NAMALWA (cell line): ENCODE measurements around the gene OR6X1.

ENCODE experiments used
- DNase-seq: peaks from one replicate; pipeline ENCODE4 v3.0.0-alpha.2; 2015; ENCODE audit warnings: low spot score

OR6X1 gene, protein sequence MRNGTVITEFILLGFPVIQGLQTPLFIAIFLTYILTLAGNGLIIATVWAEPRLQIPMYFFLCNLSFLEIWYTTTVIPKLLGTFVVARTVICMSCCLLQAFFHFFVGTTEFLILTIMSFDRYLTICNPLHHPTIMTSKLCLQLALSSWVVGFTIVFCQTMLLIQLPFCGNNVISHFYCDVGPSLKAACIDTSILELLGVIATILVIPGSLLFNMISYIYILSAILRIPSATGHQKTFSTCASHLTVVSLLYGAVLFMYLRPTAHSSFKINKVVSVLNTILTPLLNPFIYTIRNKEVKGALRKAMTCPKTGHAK

DNA sequence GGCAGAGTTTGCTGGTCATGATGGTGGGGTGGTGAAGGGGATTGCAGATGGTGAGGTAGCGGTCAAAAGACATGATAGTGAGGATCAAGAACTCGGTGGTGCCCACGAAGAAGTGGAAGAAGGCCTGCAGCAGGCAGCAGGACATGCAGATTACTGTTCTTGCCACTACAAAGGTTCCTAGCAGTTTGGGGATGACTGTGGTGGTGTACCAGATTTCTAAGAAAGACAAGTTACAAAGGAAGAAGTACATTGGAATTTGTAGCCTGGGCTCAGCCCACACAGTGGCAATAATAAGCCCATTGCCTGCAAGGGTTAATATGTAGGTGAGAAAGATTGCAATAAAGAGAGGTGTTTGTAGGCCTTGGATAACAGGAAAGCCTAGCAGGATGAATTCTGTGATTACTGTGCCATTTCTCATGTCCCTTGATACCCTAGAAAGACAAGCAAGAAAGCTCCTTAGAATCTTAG, at the start of gene OR6X1:
Gene OR6X1, minus strand, starts transcription at position 418 of the 468 bp plus-strand sequence. Its CDS starts 0 bp downstream, at position 418.
- no peak for DNase-seq

DNA sequence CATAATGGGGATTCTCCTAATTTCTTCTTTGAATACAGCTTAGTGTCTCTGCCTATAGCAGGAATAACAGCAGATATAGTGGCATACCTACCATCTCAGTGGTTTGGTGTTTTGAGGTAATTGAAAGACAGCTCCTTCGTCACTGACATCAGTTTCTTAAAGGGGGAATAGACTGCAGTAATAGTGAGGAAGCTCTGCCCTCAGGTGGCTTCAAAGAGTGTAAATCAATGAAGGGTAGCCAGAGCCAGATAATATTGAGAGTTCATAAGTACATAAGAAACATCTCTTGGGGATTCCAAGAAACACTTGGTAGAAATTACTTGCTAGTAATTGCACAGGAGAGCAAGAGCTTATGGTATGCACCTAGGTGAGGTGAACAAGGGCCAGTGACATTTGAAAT, 47.4 kb upstream of the OR6X1 start:
- DNase-seq, result no peak

DNA sequence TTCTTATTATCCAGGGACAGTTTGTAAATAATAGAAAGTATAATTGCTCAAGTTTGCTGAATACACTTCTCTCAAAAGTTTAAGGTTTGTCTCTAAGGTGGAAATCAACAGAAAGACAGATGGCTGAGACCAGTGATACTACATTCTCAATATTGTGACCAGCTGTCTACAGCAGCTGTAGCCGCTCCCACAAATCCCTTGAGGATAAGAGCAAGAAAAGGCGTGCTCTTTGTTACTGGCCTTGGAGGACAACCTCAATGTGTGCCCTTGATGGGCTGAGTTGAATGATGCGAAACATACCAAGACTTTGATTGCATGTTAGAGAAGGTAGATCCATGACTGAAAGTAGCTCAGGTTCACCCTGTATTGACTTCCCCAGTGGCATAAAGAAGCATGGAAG, 45.7 kb upstream of the OR6X1 start:
- DNase-seq, result no peak

DNA sequence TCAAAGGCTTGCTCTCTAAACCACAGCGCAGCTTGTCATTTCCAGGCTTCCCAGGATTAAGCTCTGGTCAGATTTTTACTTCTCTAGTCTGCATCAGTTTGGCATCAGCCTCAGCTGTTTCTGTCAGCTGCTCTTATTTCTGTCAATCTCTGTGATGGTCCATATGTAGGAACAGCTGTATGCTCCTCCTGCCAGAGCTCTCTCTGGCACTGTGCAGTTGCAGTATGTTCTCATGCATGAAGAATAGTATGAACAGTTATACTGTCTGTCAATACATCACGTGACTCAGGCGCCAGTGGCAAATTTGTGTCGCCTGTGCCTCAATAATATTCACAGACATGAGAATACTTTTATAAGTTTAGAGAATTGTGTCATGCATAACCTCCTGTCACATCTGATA, 45.1 kb upstream of the OR6X1 start:
- no peak for DNase-seq

DNA sequence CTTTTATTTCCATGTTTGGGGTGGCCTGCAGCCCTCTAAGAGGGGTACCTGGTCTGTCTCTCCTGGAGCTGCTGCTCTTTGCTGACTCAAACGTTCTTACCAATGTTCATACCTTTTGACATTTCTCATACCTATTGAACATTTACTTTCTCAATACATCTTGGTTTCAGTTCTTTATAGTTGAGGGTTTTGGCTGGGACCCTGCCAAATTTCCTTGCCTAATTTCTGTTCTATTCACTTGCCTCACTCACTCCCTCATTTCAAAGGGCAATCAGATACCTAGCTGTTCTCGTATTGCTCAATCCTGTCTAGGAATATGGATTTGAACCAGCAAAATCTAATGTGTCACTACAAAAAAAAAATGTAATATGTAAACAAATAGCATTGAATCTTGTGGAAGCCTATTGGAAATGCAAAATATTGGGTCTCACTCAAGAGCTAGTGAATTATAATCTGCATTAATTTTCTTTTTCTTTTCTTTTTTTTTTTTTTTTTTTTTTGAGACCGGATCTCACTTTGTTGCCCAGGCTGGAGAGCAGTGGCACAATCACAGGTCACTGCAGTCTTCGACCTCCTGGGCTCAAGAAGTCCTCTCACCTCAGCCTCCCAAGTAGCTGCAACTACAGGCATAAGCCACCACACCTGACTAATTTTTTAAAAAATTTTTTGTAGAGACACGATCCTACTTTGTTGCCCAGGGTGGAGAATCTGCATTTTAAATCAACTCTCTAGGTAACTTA, 44.4 kb upstream of the OR6X1 start:
- DNase-seq, result no peak

DNA sequence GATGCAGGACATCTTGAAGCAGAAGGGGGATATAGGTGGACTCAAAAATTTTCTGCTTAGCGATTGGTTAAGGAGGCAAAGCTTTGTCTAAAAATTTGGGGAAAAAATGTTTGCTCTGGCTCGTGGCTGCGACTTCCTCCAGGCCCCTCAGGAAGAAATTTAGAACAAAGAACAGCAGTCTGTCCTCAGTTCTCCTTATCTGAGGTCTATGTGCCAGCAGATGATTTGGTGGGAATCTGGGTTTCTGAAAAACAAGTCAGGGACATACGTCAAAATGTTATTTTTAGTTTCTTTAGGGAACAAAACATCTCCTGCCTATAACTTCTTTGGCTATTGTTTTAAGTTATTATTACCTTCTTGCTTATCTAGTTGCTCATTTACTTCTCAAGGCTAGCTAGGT, 43.8 kb upstream of the OR6X1 start:
- no peak for DNase-seq

DNA sequence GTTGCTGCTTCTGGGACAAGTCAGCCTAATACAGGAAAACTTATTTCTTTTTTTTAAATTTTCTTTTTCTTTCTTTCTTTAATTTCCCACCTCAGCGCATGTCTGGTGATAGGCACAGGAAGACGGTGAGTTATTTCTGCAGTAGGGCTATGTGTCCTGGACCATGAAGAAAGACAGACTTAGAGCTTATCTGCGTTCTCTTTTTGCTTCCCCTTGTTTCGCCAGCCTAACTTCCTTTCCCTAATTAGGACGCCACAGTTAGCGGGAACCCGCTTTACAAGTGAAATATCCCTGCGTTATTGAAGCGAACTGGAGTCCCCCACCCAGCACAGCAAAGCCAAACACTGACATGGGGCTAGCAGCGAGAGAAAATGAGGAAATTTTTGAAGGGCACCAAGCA, 43.2 kb upstream of the OR6X1 start:
- DNase-seq, result no peak

DNA sequence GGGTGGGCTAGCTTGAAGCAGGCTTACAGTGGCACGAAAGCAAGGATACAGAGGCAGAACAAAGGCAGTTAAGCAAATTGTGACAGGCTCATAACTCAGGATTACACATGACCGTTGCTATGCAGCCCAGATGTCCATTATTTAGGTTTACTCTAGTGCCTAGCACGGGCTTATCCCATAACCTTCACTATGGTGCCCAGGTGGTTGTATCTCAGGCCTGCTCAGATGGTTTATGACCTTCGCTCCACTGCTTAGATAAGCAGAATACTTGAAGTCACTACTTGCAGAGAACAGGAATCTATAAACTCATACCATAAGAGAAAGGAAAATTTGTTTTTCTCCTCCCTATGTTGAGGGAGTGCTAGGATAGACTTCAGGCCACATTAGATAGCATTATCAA, 42.8 kb upstream of the OR6X1 start:
- DNase-seq, result no peak

DNA sequence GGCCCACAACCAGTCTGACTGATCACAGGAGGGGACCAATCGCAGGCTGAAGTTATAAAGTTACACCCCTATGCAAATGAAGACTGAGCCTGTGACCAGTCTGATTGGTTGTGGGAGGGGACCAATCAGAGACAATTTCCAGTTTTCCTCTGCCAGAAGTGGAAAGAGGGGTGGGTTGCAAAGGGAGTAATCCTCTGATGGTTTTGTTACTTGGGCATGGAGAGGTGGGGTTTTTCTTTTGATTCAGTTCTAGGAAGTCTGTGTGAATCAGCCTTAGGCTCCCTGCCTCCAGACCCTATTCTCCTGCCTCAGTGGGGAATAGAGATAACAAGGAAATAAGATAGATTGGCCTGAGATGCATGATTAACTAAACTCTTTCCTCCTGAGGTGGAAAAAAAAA, 41.9 kb upstream of the OR6X1 start:
- peak; percentile 5 for DNase-seq

DNA sequence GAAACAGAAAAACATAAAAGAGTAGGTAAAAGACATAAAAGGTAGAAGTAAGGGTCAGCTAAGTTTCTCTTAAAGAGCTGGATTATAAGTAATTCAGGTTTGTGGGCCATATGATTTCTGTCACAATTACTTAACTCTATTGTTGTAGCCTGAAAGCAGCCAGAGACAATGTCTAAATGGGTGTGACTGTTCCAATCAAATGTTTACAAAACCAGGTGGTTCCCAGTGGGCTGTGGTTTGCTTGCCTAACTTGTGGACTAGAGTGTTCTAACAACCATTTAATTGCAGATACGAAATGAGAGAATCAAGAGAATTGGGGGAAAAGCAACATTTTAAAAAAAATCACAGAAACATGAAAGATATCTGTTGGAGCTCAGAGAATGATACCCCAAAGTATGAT, 29.2 kb upstream of the OR6X1 start:
- DNase-seq, result no peak

DNA sequence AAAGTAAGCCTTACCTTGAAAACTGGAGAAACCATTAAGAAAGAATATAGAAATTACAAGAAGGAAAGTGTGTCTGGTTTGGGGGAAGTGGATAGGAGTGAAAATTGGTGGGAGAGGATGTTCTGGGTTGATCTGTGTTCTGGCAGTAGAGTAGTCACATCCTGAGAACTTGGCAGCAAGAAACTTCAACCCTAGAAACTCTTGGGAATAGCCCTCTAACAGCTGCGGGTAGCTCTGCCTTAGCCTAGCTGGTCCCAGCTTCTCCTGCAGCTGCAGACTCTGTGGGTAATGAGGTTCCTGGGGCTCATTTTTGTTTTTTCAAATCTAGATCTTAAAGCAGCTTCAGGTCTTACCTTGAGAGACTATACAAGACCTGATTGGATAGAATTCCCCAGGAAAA, 24.2 kb upstream of the OR6X1 start:
- no peak for DNase-seq

DNA sequence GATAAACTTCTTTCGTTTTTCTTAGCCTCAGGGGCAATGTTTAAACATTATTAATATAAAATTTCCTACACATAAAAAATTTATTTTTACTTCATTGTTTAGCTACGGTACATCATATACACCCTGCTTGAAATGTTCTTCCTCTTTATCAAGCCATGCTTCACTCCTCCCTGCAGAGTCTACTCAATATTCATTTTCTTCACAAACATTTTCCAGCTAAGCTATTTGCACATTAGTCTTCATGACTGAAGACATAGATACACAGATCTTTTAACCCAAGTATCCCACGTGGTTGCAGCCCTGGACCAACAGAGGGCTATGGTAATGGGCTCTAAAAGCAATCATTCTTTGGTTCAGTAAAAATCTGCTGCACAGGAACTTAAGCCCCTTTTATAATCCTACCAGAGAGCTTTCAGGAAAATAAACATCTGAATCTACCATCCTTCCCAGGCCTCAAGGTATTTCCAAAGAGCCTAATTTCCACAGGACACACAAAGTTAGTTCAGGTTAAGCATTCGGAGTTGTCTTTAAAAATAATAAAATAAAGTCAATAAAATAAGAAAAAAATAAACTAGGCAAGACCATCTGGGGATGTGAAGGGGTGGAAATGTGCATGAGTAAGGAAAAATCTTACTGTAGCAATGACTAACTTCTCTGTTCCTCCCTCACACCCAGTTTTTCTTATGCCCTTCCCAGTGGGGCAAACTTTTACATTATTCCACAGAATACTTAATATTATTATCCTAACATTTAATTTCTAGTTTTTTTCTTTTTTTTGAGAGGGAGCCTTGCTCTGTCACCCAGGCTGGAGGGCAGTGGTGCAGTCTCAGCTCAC, 21.6 kb upstream of the OR6X1 start:
- DNase-seq, result no peak

DNA sequence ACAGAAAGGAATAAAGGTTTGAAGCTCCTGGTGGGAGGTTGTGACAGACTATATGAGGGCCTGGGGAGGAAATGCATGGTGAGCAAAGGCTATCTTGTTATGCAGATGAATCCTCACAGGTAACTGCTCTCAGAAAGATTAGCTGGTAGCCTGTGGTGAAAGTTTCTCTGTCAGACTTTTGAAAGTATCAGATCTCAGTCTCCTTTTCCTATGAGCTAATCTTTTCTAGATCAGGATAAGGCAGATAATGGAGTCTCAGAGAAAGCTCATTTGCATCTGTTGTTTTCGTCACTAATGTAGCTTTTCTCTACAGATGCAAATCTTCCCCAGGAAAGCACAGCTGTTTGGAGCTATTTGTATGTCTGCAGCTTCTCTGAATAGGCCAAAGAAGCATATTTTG, 21.0 kb upstream of the OR6X1 start:
- no peak for DNase-seq

DNA sequence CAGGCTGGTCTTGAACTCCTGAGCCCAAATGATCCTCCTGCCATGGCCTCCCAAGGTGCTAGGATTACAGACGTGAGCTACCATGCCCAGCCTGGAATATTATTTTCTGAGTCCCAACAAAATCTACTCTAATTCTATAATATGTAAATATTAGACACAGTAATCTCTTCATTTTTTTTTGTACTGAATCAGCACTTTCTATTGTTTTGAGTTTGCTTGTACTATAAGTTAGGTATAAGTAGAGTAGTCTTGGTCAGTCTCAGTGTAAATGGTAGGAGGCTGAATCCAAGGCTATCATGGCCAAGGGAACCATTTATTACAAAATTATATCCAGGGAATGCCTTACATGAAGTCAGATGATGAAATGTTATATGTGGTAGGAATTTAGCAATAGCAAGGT, 19.6 kb upstream of the OR6X1 start:
- no peak for DNase-seq

DNA sequence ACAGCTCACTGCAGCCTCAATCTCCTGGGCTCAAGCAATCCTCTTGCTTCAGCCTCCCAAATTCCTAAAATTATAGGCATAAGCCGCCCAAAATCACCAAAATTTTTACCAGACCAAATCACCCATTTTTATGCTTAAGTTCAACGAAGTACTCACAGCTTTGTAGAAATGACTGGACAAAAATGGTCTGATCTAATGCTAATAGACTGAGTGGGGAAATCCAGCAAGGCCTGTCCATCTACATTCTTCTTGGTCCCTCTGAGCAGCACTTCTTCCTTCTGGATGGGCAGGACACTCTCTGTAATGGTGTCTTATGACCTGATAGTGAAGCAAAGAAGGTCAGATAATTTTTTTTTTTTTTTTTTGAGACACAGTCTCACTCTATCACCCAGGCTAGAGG, 18.7 kb upstream of the OR6X1 start:
- DNase-seq, result no peak

DNA sequence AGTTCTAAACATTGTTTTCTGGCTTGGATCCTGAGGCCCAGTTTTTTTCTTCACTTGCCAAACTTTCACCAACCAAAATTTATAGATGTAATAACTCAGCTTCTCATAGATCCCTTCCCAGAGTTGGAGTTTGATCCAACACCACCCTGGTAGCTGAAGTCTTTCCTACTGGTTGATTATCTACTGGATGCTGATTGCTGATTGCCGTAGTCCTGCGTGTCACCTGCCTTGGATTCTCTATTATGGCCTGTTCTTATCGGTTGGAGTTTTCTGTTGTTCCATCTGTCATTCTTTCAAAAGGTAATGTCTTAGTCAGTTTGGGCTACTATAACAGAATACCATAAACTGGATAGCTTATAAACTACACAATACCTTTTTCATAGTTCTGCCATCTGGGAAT, 17.3 kb upstream of the OR6X1 start:
- DNase-seq, result no peak

DNA sequence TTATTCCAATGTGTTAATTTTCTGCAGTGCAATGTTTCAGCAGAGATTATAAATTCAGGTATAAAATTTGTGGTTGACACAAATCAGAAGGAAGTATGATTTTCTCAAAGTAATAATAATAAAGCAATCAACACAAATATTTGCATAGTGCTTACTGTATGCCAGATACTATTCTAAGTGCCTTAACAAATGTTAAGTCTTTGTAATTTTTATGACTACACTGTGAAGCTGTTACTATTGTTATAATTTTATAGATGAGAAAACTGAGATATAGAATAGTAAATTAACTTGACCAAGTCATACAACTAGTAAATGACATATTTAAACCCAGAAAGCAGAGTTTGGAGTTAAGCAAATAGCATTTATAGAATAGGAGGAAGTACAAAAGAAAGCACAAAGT, 16.4 kb upstream of the OR6X1 start:
- no peak for DNase-seq

DNA sequence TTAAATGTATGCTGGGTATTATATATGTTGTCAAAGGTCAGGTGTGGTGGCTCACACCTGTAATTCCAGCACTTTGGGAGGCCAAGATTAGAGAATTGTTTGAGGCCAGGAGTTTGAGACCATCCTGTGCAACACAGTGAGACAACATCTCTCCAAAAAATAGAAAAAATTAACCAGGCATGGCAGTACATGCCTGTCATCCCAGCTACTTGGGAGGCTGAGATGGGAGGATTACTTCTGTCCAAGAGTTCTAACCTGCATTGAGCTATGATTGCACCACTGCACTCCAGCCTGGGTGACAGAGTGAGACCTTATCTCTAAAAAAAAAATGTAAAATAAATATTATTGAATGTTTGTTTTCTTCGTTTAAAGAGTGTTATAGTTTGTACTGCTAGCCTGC, 11.3 kb upstream of the OR6X1 start:
- DNase-seq, result no peak

DNA sequence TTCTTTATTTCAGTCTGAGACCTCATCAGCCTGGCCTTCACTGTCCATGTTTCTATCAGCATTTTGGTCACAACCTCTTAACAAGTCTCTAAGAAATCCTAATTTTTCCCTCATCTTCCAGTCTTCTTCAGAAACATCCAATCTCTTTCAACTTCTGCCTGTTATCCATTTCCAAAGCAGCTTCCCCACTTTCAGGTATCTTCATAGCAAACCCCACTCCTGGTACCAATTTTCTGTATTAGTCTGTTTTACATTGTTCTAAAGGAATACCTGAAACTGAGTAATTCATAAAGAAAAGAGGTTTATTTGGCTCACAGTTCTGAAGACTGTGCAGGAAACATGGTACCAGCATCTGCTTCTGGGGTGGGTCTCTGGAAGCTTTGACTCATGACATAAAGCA, 8.1 kb upstream of the OR6X1 start:
- no peak for DNase-seq

DNA sequence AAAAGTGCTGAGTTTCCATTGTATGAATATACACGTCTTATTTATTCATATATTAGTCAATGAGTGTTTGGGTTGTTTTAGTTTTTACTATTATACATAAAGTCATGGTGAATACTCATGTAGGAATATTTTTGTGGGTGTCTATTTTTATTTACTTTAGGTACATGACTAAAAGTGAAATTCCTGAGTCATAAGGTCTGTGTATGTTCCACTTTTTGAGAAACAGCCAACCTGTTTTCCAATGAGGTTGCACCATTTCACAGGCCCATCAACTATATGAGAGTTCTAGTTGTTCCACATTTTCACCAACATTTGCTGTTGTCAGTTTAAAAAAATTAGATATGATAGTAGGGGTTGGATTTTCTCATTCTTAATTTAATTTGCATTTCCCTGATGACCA, 6.6 kb upstream of the OR6X1 start:
- DNase-seq, result no peak

DNA sequence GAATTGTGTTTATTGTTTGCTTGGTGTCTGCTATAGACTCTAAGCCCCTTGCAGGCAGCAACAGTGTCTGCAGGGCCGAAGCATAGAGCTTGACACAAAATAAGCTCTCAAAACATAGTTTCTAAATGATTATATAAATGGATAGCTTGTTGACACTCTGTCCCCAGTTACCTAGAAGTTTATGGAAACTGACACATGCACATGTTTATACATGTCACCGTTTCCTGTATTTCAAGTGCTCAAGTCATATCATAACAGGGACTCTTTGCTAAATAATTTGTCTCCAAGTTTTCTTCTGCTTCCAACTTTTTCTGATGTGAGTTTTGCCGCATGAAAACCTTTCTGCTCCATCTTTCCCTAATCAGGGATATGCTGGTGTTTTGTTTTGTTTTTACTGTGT, 3.7 kb upstream of the OR6X1 start:
- no peak for DNase-seq

DNA sequence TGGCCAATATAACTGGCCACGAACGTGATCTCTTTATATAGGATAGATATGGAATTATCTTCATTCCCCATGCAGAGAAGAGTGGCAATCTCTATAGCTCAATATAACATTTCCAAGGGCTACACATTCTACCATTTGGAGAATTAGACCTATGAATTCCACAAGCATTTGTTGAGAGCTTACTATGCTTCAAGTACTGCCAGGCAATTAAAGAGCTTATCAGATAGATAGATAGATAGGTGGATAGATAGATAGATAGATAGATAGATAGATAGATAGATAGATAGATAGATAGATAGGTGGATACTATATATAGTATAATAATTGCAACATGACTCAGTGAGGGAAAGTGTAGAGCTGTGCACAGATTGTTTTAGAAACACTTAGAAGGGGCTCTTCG, 1.5 kb upstream of the OR6X1 start:
- DNase-seq, result no peak

DNA sequence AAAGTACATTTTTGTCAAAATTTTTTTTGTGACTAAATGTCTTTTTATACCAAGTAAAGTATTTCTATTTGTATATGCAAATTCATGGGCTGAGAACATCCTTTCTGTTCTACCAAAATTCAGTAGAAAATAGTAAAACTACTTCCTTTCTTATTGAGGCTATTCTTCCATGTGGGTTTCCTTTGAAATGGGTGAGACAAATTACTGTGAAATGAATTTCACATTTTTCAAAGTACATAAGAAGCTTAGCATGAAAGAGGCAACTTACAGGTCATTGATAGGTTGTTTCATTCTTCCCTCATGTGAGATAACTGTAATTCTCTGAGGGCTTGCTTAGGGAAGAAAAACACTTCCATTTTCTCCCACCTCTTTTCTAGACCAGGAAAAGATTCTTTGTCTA, 1.0 kb upstream of the OR6X1 start:
- DNase-seq, result no peak
